Right cardiac atrium (tissue), 5 donors: ENCODE results near the gene TFCP2L1. TPM values are rescaled to one million over a fixed set of nuclear protein-coding genes. Genes with fewer than 3 reads are reported as not detected.

Experiments
- ATAC-seq, 2 donors: fragments of 200-7000 bp; cut with Tn5 transposase; one replicate each; pipeline versions ENCODE4 v1.8.0 to v1.9.1; 2020; ENCODE audit warnings: moderate library complexity in 2 of 2, mild to moderate bottlenecking in 1 of 2
- DNase-seq, 3 donors: peaks; one replicate each; pipeline ENCODE4 v3.0.0-alpha.2; 2020
- H3K27ac ChIP-seq: one replicate; pipeline ENCODE4 v1.5.1; 2013; ENCODE audit warnings: mild to moderate bottlenecking, low read length, control low read depth, moderate library complexity
- H3K27me3 ChIP-seq: one replicate; pipeline ENCODE4 v1.6.1; 2013; ENCODE audit not compliant: control insufficient read depth, insufficient read depth
- H3K4me1 ChIP-seq: one replicate; pipeline ENCODE4 v1.6.1; 2013; ENCODE audit warnings: low read length; ENCODE audit not compliant: control insufficient read depth, insufficient read depth
- H3K4me3 ChIP-seq: one replicate; pipeline ENCODE4 v1.5.1; 2013; ENCODE audit warnings: low read length, control low read depth
- H3K9me3 ChIP-seq: one replicate; pipeline ENCODE4 v1.6.1; 2013; ENCODE audit warnings: low read length; ENCODE audit not compliant: control insufficient read depth
- WGBS: extraction: QIAGEN DNeasy Blood & Tissue Kit; methylation state at CpG from one replicate; pipeline ENCODE4 v1.1.7; 2013; 5-methylcytosine and 5-hydroxymethylcytosine counted together
- intact Hi-C, 4 donors: fragments of 100-400 bp; cut with DNase I; formaldehyde crosslinking; loops; one replicate each; pipeline versions ENCODE4 v1.11.0 to v1.14.0; 2022 to 2023
- polyA plus RNA-seq: library from polyadenylated mRNA; stranded (reverse); fragments of 200-250 nt; gene quantifications from one replicate; pipeline ENCODE4 v1.2.3, GENCODE V29; 2013
- total RNA-seq, 4 donors: library from RNA; stranded (reverse); fragmentation: NEBNext Ultra II Directional; extraction: Animal tissue kit (Norgen Biotek cat#: 25700); gene quantifications; one replicate each; pipeline ENCODE4 v1.2.1, GENCODE V29; 2021
- donor health status: healthy with polysubstance abuse.
- donor health status: DM: no; HTN: yes; CAD: no.
- donor health status: DM: no; HTN: no; CAD: no.
- donor health status: DM: no; HTN: yes; CAD: no; lungs with severe emphysema.
- donor health status: DM: yes; HTN: yes; CAD: no.

TFCP2L1 gene
- total and polyA plus RNA-seq, 5 donors = 0.11 to 0.88 (median 0.38) TPM

GRCh38 chr2:121179467-121179866, 105.5 kb downstream of the TFCP2L1 start:
- no peaks in the 10 kb centered on the region for H3K27me3 ChIP-seq
- DNase-seq (no peak), ATAC-seq (no peak)
- no peaks in the 10 kb centered on the region for H3K9me3 ChIP-seq
- 91% methylated on average over 10 of the region's 10 CpGs for WGBS
- intact Hi-C loops = no loop called here
- no peak overlapping the region for H3K4me3 ChIP-seq
- no peak overlapping the region for H3K27ac ChIP-seq
- H3K4me1 ChIP-seq = no peaks in the 10 kb centered on the region

GRCh38 chr2:121178730-121179129, 106.3 kb downstream of the TFCP2L1 start:
- Histone ChIP-seq H3K27me3 (no peaks in the 10 kb centered on the region), H3K9me3 (no peaks in the 10 kb centered on the region), H3K4me3 (no peak overlapping the region), H3K4me1 (no peaks in the 10 kb centered on the region), H3K27ac (no peak overlapping the region)
- no peak for ATAC-seq
- 90% methylated on average over 11 of the region's 11 CpGs for WGBS
- DNase-seq = no peak
- intact Hi-C loops = no loop called here

- H3K9me3 ChIP-seq = no peaks in the 10 kb centered on the region
- ATAC-seq = no peak
- H3K4me1 ChIP-seq = no peaks in the 10 kb centered on the region
- H3K27me3 ChIP-seq = no peaks in the 10 kb centered on the region
- 86% methylated on average over 1 of the region's 1 CpG for WGBS
- no peak overlapping the region for H3K27ac ChIP-seq
- H3K4me3 ChIP-seq = no peak overlapping the region
- intact Hi-C loops = no loop called here
- DNase-seq = no peak
Measured at GRCh38 chr2:121177896-121178295, 107.1 kb downstream of the TFCP2L1 start.

- ATAC-seq (no peak), DNase-seq (no peak)
- Histone ChIP-seq H3K27ac (no peak overlapping the region), H3K27me3 (no peaks in the 10 kb centered on the region), H3K9me3 (peaks cover 2% of the 10 kb centered on the region), H3K4me3 (no peak overlapping the region), H3K4me1 (no peaks in the 10 kb centered on the region)
- 74% methylated on average over 10 of the region's 10 CpGs for WGBS
- intact Hi-C loops = no loop called here
Measured at GRCh38 chr2:121175326-121175725, 109.7 kb downstream of the TFCP2L1 start.

- no peak for ATAC-seq
- DNase-seq = no peak
- Histone ChIP-seq H3K9me3 (peaks cover 2% of the 10 kb centered on the region), H3K27me3 (no peaks in the 10 kb centered on the region), H3K4me1 (no peaks in the 10 kb centered on the region), H3K27ac (no peak overlapping the region), H3K4me3 (no peak overlapping the region)
- 74% methylated on average over 10 of the region's 10 CpGs for WGBS
- intact Hi-C loops = no loop called here
Measured at GRCh38 chr2:121173806-121174205, 111.2 kb downstream of the TFCP2L1 start.

- Histone ChIP-seq H3K4me1 (no peaks in the 10 kb centered on the region), H3K4me3 (no peak overlapping the region), H3K27ac (no peak overlapping the region), H3K9me3 (peaks cover 2% of the 10 kb centered on the region), H3K27me3 (no peaks in the 10 kb centered on the region)
- intact Hi-C loops = no loop called here
- 68% methylated on average over 4 of the region's 4 CpGs for WGBS
- no peak for DNase-seq
- no peak for ATAC-seq
Measured at GRCh38 chr2:121173112-121173511, 111.9 kb downstream of the TFCP2L1 start.

- H3K9me3 ChIP-seq = peaks cover 2% of the 10 kb centered on the region
- ATAC-seq (no peak), DNase-seq (no peak)
- no peak overlapping the region for H3K27ac ChIP-seq
- no peaks in the 10 kb centered on the region for H3K27me3 ChIP-seq
- H3K4me3 ChIP-seq = no peak overlapping the region
- intact Hi-C loops = no loop called here
- H3K4me1 ChIP-seq = no peaks in the 10 kb centered on the region
- WGBS = 90% methylated on average over 1 of the region's 1 CpG
Measured at GRCh38 chr2:121172456-121172855, 112.5 kb downstream of the TFCP2L1 start.

GRCh38 chr2:121171625-121172119, 113.3 kb downstream of the TFCP2L1 start:
- WGBS = 82% methylated on average over 7 of the region's 7 CpGs
- intact Hi-C loops = no loop called here
- H3K27me3 ChIP-seq = no peaks in the 10 kb centered on the region
- DNase-seq (no peak), ATAC-seq (no peak)
- peaks cover 2% of the 10 kb centered on the region for H3K9me3 ChIP-seq
- no peak overlapping the region for H3K4me3 ChIP-seq
- no peaks in the 10 kb centered on the region for H3K4me1 ChIP-seq
- H3K27ac ChIP-seq = no peak overlapping the region

GRCh38 chr2:121170577-121170976, 114.4 kb downstream of the TFCP2L1 start:
- H3K27ac ChIP-seq = no peak overlapping the region
- no peaks in the 10 kb centered on the region for H3K4me1 ChIP-seq
- ATAC-seq = no peak
- H3K27me3 ChIP-seq = no peaks in the 10 kb centered on the region
- peaks cover 2% of the 10 kb centered on the region for H3K9me3 ChIP-seq
- WGBS = 78% methylated on average over 1 of the region's 1 CpG
- intact Hi-C loops = no loop called here
- no peak overlapping the region for H3K4me3 ChIP-seq
- no peak for DNase-seq

- no peaks in the 10 kb centered on the region for H3K27me3 ChIP-seq
- H3K9me3 ChIP-seq = peaks cover 2% of the 10 kb centered on the region
- no peak for DNase-seq
- WGBS = 45% methylated on average over 4 of the region's 4 CpGs
- H3K4me3 ChIP-seq = no peak overlapping the region
- no peak overlapping the region for H3K27ac ChIP-seq
- no peak for ATAC-seq
- no peaks in the 10 kb centered on the region for H3K4me1 ChIP-seq
- intact Hi-C loops = no loop called here
Measured at GRCh38 chr2:121167411-121167810, 117.6 kb downstream of the TFCP2L1 start.
